Brain microvascular endothelial cell (primary cell): Measurements from ENCODE around the gene ABCC11.

ENCODE experiments used
- DNase-seq: peaks from one replicate; pipeline ENCODE4 v3.0.0-alpha.2; 2020
- H3K27ac ChIP-seq: fragments of 250-450 bp; sonication (Bioruptor Pico); 2 replicates; pipeline ENCODE4 v1.5.1; 2020; ENCODE audit warnings: mild to moderate bottlenecking, moderate library complexity
- H3K27me3 ChIP-seq: fragments of 250-450 bp; sonication (Bioruptor Pico); replicated peaks from 2 replicates; pipeline ENCODE4 v1.5.1; 2020; ENCODE audit warnings: mild to moderate bottlenecking
- H3K36me3 ChIP-seq: fragments of 250-450 bp; sonication (Bioruptor Pico); replicated peaks from 2 replicates; pipeline ENCODE4 v1.5.1; 2020; ENCODE audit warnings: mild to moderate bottlenecking
- H3K4me3 ChIP-seq: 2 replicates; pipeline ENCODE4 v1.5.1; 2011; ENCODE audit warnings: low read depth, mild to moderate bottlenecking, control low read depth, low read length, moderate library complexity
- in situ Hi-C: cut with HindIII; loops from 2 replicates; pipeline ENCODE4 v1.10.0; 2017; ENCODE audit warnings: low sequenced_read_pairs, low pct_ligation_motif_present
- TF ChIP-seq, protein P1 (sequence below): IDR thresholded peaks from 2 replicates; pipeline ENCODE4 v1.5.1; 2011; ENCODE audit warnings: low read depth, mild to moderate bottlenecking, moderate library complexity, low read length, control low read depth, inconsistent platforms; ENCODE audit errors: missing control alignments

Gene ABCC11

DNA sequence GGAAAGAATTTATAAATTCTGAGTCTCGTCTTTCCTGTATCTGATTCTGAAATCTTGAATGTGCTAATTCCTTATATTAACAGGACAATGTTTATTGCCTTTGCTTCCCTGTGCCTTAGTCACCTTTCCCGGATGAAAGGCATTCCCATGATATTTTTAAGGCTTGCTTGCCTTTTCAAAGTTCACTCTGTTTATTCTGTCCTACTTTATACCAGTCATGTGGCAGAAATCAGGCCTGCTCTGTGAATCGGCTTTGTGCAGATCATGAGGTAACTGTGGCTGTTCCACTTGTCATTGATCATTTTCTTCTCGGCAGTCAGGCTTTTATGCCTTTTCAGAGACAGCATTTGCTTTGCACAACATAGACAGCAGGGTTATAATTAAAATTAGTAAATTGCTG, 28.8 kb upstream of the ABCC11 start:
- in situ Hi-C loops: no loop called here
- TF ChIP-seq, protein P1, sequence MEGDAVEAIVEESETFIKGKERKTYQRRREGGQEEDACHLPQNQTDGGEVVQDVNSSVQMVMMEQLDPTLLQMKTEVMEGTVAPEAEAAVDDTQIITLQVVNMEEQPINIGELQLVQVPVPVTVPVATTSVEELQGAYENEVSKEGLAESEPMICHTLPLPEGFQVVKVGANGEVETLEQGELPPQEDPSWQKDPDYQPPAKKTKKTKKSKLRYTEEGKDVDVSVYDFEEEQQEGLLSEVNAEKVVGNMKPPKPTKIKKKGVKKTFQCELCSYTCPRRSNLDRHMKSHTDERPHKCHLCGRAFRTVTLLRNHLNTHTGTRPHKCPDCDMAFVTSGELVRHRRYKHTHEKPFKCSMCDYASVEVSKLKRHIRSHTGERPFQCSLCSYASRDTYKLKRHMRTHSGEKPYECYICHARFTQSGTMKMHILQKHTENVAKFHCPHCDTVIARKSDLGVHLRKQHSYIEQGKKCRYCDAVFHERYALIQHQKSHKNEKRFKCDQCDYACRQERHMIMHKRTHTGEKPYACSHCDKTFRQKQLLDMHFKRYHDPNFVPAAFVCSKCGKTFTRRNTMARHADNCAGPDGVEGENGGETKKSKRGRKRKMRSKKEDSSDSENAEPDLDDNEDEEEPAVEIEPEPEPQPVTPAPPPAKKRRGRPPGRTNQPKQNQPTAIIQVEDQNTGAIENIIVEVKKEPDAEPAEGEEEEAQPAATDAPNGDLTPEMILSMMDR: no peak
- no peaks in the 10 kb centered on the region for H3K27me3 ChIP-seq
- no peak overlapping the region for H3K27ac ChIP-seq
- H3K36me3 ChIP-seq: peaks cover 2% of the 10 kb centered on the region
- no peak for DNase-seq
- H3K4me3 ChIP-seq: no peak overlapping the region

DNA sequence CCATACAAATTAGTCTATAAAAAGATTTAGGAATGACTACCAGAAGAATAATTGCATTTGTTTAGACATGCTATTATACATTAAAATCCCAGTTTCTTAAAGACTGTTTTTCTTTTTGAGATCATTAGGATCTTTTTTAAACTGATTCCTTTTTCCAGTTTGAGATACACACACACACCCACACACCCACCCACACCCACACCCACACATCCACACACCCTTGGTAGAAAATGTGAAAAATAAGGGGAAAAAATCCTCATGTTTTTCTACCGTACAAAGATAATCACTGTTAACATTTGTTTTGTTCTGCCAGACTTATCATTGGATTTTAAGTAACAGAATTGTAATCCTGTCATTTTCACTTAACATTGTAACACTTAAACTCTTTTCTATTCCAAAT, 27.1 kb upstream of the ABCC11 start:
- TF ChIP-seq, protein P1: no peak
- no peak overlapping the region for H3K4me3 ChIP-seq
- DNase-seq: no peak
- in situ Hi-C loops: no loop called here
- peaks cover 11% of the 10 kb centered on the region for H3K36me3 ChIP-seq
- no peak overlapping the region for H3K27ac ChIP-seq
- H3K27me3 ChIP-seq: no peaks in the 10 kb centered on the region

DNA sequence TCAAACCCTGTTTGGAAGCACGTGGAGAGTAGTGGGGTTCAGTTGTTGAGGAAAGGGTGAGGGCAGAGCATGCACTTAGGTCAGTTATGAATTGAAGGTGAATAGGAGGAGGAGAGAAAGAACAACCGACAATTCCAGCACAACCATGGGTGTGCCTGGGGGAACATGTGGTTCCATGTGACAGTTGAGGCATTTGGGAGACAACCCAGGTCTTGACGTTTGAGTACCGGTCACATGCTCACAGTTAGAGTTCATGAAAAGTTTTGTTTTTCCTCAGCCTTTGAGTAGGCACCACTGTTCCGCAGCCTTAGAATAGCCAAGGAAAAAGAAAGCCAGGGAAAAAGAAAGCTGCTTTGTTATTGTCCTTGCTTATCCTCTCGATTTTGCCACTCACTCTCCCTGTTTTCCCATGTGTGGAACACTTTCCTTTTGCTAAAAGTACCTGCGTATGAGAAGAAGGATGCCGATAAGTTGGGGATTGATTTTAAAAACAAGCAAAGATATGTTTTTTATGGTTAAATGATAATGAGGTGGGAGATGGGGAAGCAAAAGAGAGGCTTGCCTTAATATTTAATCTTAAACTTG, 25.6 kb upstream of the ABCC11 start:
- no peak for DNase-seq
- Histone ChIP-seq H3K4me3 (no peak overlapping the region), H3K27ac (no peak overlapping the region), H3K36me3 (peaks cover 9% of the 10 kb centered on the region), H3K27me3 (no peaks in the 10 kb centered on the region)
- in situ Hi-C loops: no loop called here
- TF ChIP-seq, protein P1: no peak

DNA sequence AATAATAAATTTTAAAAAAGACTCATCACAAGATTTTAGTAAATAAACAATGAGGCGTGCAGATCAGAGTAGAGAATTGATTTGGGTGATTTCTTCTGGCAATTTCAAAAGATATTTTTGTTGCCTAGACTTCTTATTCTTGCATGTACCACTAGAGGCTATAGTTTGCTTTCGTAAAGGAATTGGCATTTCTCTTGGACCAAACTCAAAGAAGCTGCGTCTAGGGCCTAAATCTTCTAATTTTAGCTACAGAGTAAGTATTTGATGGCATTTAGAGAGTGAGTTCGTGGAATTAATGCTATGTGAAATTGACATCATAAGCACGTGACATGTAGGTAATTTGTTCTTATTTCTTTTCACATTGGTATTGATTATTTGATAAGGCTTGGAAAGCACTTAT, 24.4 kb upstream of the ABCC11 start:
- no peak for DNase-seq
- no peak overlapping the region for H3K27ac ChIP-seq
- in situ Hi-C loops: no loop called here
- no peaks in the 10 kb centered on the region for H3K27me3 ChIP-seq
- peaks cover 9% of the 10 kb centered on the region for H3K36me3 ChIP-seq
- H3K4me3 ChIP-seq: no peak overlapping the region
- TF ChIP-seq, protein P1: peak; percentile 14

DNA sequence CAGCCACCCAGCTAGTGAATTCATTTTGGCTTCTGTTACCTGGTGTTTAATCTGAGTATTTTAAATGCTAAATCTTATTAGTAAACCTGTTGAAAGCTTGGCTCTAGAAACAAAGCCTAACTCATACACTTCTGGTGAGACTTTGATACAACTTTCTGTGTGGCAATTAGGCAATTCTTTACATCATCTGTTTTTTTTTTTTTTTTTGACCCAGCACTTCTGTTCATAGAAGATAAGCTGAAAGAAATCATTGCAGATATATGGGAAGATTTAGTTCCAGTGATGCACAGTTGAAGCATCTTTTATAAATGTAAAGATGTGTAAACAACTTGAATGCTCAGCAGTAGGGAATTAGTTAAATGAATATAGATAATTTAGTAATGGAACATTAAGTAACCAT, 21.7 kb upstream of the ABCC11 start:
- Histone ChIP-seq H3K36me3 (peaks cover 18% of the 10 kb centered on the region), H3K27ac (no peak overlapping the region), H3K4me3 (no peak overlapping the region), H3K27me3 (no peaks in the 10 kb centered on the region)
- TF ChIP-seq, protein P1: no peak
- DNase-seq: no peak
- in situ Hi-C loops: no loop called here

DNA sequence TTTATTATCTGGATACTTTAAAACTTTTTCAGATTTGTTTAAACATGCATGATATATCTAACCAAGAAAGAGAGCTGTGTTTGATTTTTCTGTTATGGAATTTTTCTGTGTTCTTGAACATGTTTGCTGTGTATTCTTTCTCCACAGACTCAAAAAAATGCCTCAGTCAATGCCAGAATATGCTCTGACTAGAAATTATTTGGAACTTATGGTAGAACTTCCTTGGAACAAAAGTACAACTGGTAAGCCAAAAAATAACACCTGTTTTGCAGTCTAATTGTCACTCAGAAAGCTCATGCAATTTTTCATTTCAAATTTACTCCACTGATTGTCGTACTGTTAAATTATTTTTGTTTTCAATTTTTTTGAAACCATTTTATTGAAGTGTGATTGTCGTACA, 15.3 kb upstream of the ABCC11 start:
- TF ChIP-seq, protein P1: no peak
- in situ Hi-C loops: no loop called here
- Histone ChIP-seq H3K27ac (no peak overlapping the region), H3K4me3 (no peak overlapping the region), H3K27me3 (no peaks in the 10 kb centered on the region), H3K36me3 (peaks cover 46% of the 10 kb centered on the region)
- no peak for DNase-seq
